MM.1S (cell line): ENCODE results near the gene WDR38.

ENCODE experiments used
- DNase-seq: peaks from one replicate; pipeline ENCODE4 v3.0.0-alpha.2; 2015
- H2AFZ ChIP-seq: fragments of 300-600 bp; sonication (generic); 2 replicates; pipeline ENCODE4 v1.6.0; 2016; ENCODE audit warnings: antibody characterized with exemption, low read length
- H3F3A ChIP-seq: fragments of 300-600 bp; sonication (generic); 2 replicates; pipeline ENCODE4 v1.6.1; 2016; ENCODE audit warnings: mild to moderate bottlenecking, antibody characterized with exemption, low read length, moderate library complexity, mixed read lengths; ENCODE audit not compliant: insufficient read depth
- H3K27ac ChIP-seq: fragments of 300-600 bp; sonication (generic); 2 replicates; pipeline ENCODE4 v1.5.1; 2016; ENCODE audit warnings: mild to moderate bottlenecking, low read length
- H3K27me3 ChIP-seq: fragments of 300-600 bp; sonication (generic); replicated peaks from 2 replicates; pipeline ENCODE4 v1.6.0; 2016; ENCODE audit warnings: low read length; ENCODE audit not compliant: insufficient read depth
- H3K36me3 ChIP-seq: fragments of 300-600 bp; sonication (generic); replicated peaks from 2 replicates; pipeline ENCODE4 v1.6.1; 2016; ENCODE audit warnings: mild to moderate bottlenecking, low read length, mixed read lengths; ENCODE audit not compliant: insufficient read depth
- H3K4me1 ChIP-seq: fragments of 300-600 bp; sonication (generic); 2 replicates; pipeline ENCODE4 v1.6.1; 2016; ENCODE audit warnings: low read length, mixed read lengths
- H3K4me2 ChIP-seq: fragments of 300-600 bp; sonication (generic); 2 replicates; pipeline ENCODE4 v1.6.0; 2016; ENCODE audit warnings: low read depth, low read length
- H3K4me3 ChIP-seq: fragments of 300-600 bp; sonication (generic); 2 replicates; pipeline ENCODE4 v1.5.1; 2016; ENCODE audit warnings: low read length, mixed read lengths
- H3K79me2 ChIP-seq: fragments of 300-600 bp; sonication (generic); 2 replicates; pipeline ENCODE4 v1.6.1; 2016; ENCODE audit warnings: mixed run types, low read length, mixed read lengths
- H3K9ac ChIP-seq: fragments of 300-600 bp; sonication (generic); 2 replicates; pipeline ENCODE4 v1.6.1; 2016; ENCODE audit warnings: low read length, mixed read lengths
- H3K9me2 ChIP-seq: fragments of 300-600 bp; sonication (generic); replicated peaks from 2 replicates; pipeline ENCODE4 v1.6.1; 2016; ENCODE audit warnings: mild to moderate bottlenecking, low read length, mixed read lengths; ENCODE audit not compliant: insufficient read depth
- H3K9me3 ChIP-seq: fragments of 300-600 bp; sonication (generic); replicated peaks from 2 replicates; pipeline ENCODE4 v1.6.1; 2016; ENCODE audit warnings: mild to moderate bottlenecking, low read length, mixed read lengths; ENCODE audit not compliant: insufficient read depth
- H4K20me1 ChIP-seq: fragments of 300-600 bp; sonication (generic); 2 replicates; pipeline ENCODE4 v1.6.1; 2016; ENCODE audit warnings: mild to moderate bottlenecking, low read length, moderate library complexity, mixed read lengths; ENCODE audit not compliant: insufficient read depth
- CTCF ChIP-seq: fragments of 300-600 bp; sonication (generic); IDR thresholded peaks from 2 replicates; pipeline ENCODE4 v1.5.1; 2016; ENCODE audit warnings: antibody characterized with exemption, low read length, mixed read lengths
- EZH2 ChIP-seq: fragments of 300-600 bp; sonication (generic); optimal IDR thresholded peaks from 2 replicates; pipeline ENCODE3; 2017; ENCODE audit warnings: low read depth, mild to moderate bottlenecking, antibody characterized with exemption, low read length, mixed read lengths
- EZH2phosphoT487 ChIP-seq: fragments of 300-600 bp; sonication (generic); IDR thresholded peaks from 2 replicates; pipeline ENCODE4 v1.6.1; 2018; ENCODE audit warnings: antibody characterized with exemption, low read length

The WDR38 gene

DNA sequence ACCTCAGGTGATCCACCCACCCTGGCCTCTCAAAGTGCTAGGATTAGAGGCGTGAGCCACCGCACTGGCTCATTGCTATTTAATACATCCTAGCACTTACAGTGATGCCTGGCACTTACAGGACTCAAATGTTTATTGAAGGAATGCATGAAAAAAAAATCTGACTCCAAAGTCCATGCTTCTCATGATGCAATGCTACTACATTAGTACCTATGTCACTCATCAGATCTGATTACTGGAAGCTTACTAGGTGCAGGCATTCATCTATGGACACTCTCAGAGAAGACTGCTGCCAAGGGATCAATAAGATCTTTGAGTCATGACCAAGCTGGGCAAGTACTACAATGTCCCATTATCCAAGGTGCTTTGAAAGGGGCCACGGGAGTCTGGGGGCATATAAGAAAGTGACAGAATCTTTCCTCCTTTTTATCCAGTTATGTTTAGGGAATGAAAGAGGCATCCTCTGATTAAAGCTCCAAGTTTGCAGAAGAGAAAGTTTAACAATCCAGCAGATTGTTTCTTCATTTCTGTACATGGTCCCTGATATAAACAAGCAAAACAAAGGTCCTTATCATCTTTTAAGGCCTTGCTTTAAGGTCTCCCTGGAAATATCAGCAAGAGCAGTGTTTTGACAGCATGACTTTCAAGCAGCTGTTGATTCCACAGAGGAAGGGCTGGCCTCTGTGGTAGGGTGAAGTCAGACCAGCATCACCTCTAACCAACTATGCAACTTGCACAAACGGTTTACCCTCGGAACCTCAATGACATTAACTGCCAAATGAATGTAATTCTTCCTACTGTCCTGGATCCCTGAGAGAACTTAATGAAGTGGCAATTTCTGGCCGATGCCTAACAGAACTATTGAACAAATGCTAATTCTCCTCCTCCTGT lies 44.6 kb downstream of the WDR38 start:
- Histone ChIP-seq H3K27ac (no peak overlapping the region), H3K4me1 (no peaks in the 10 kb centered on the region), H4K20me1 (no peaks in the 10 kb centered on the region), H3K9me3 (no peaks in the 10 kb centered on the region), H3K36me3 (no peaks in the 10 kb centered on the region), H3F3A (no peaks in the 10 kb centered on the region), H3K27me3 (no peaks in the 10 kb centered on the region), H3K9me2 (no peaks in the 10 kb centered on the region), H2AFZ (no peak overlapping the region), H3K9ac (no peak overlapping the region), H3K4me2 (no peak overlapping the region), H3K79me2 (no peaks in the 10 kb centered on the region), H3K4me3 (no peak overlapping the region)
- DNase-seq = no peak
- no peak for TF ChIP-seq CTCF
- no peak for TF ChIP-seq EZH2
- TF ChIP-seq EZH2phosphoT487 = no peak

GRCh38 chr9:124899845-124900244 lies 46.6 kb downstream of the WDR38 start:
- H3K4me2 ChIP-seq = no peak overlapping the region
- no peak overlapping the region for H3K27ac ChIP-seq
- H3K9ac ChIP-seq = no peak overlapping the region
- no peak overlapping the region for H3K4me3 ChIP-seq
- no peaks in the 10 kb centered on the region for H3F3A ChIP-seq
- TF ChIP-seq CTCF = no peak
- no peak for TF ChIP-seq EZH2phosphoT487
- no peak for TF ChIP-seq EZH2
- H2AFZ ChIP-seq = no peak overlapping the region
- no peaks in the 10 kb centered on the region for H3K4me1 ChIP-seq
- H4K20me1 ChIP-seq = no peaks in the 10 kb centered on the region
- DNase-seq = no peak
- no peaks in the 10 kb centered on the region for H3K9me3 ChIP-seq
- no peaks in the 10 kb centered on the region for H3K27me3 ChIP-seq
- H3K79me2 ChIP-seq = no peaks in the 10 kb centered on the region
- no peaks in the 10 kb centered on the region for H3K36me3 ChIP-seq
- no peaks in the 10 kb centered on the region for H3K9me2 ChIP-seq

DNA sequence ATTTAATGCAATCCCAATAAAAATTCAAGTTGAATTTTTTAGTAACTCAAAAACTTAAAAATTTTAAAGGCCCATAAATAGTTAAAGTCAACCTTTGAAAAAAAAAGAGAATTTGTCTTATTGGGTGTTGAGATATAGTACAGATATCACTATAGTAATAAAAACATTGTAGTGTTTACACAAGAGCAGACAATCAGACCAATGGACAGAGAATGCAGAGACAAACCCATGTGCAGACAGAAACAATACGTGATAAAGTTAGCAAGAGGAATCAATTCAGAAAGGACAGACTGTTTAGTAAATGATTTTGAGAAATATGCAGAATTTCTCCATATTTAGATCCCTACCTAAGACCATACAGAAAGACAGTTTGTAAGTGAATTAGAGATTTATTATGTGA lies 53.7 kb downstream of the WDR38 start:
- no peaks in the 10 kb centered on the region for H3K79me2 ChIP-seq

More for the DNA sequence above, 53.7 kb downstream of the WDR38 start:
- no peak for TF ChIP-seq EZH2phosphoT487
- Histone ChIP-seq H3K4me1 (no peaks in the 10 kb centered on the region), H3K27me3 (no peaks in the 10 kb centered on the region), H3K27ac (no peak overlapping the region), H4K20me1 (no peaks in the 10 kb centered on the region), H3K36me3 (no peaks in the 10 kb centered on the region), H3K9me3 (no peaks in the 10 kb centered on the region), H3K4me3 (no peak overlapping the region), H3K9me2 (no peaks in the 10 kb centered on the region), H2AFZ (no peak overlapping the region), H3K4me2 (no peak overlapping the region), H3F3A (no peaks in the 10 kb centered on the region), H3K9ac (no peak overlapping the region)
- no peak for DNase-seq
